ENCODE measurements around the gene TSKS.

Gene TSKS

GRCh38 chr19:49710372-49710951 is 52.6 kb downstream of the TSKS start:
- DNase-seq, result no peak

- DNase-seq, result no peak
Observed at GRCh38 chr19:49705919-49706318, 57.2 kb downstream of the TSKS start.

GRCh38 chr19:49704888-49705642 is 58.0 kb downstream of the TSKS start:
- DNase-seq, result no peak

GRCh38 chr19:49701271-49701786 is 61.8 kb downstream of the TSKS start:
- no peak for DNase-seq

- DNase-seq, result no peak
Observed at GRCh38 chr19:49700563-49700962, 62.5 kb downstream of the TSKS start.

GRCh38 chr19:49699364-49699763 is 63.7 kb downstream of the TSKS start:
- no peak for DNase-seq

- no peak for DNase-seq
Observed at GRCh38 chr19:49696865-49697264, 66.2 kb downstream of the TSKS start.

GRCh38 chr19:49696115-49696514 is 67.0 kb downstream of the TSKS start:
- DNase-seq, result no peak

GRCh38 chr19:49692147-49692506 is 71.0 kb downstream of the TSKS start:
- no peak for DNase-seq

- DNase-seq, result no peak
Observed at GRCh38 chr19:49691243-49692146, 71.6 kb downstream of the TSKS start.

GRCh38 chr19:49690656-49691242 is 72.4 kb downstream of the TSKS start, which contains the start of gene CPT1C:
CPT1C (plus strand) TSS chr19:49691116; CDS start chr19:49692253, 1,137 bp downstream.
- DNase-seq, result peak; percentile 56 to 67

GRCh38 chr19:49690079-49690655 is 72.9 kb downstream of the TSKS start:
- DNase-seq, result no peak

Measured in CD4-positive, alpha-beta T cell treated with Interleukin-4 for 1 hour (primary cell).